Stimulated activated CD4-positive, alpha-beta T cell treated with anti-CD3 and anti-CD28 coated beads, Interleukin-1b, Interleukin-23, amount 100 ng/mL, for 24 hours (primary cell): Measurements from ENCODE around the gene AKAP6.
"Not testable (repeated sequence)": the region's sequence is repeated elsewhere in the genome, so short reads cannot be mapped to it uniquely, and the experiment has no call there.

Source experiments
- DNase-seq, 4 experiments: peaks; one replicate each; pipeline ENCODE4 v3.0.0-alpha.2; 2020; ENCODE audit warnings: low read depth in 4 of 4, low spot score in 1 of 4

AKAP6 gene

GRCh38 chr14:32368107-32368506, 39.0 kb downstream of the AKAP6 start:
- no peak for DNase-seq

GRCh38 chr14:32370714-32371113, 41.6 kb downstream of the AKAP6 start:
- no peak for DNase-seq

- no peak for DNase-seq
Measured at GRCh38 chr14:32372154-32372553, 43.1 kb downstream of the AKAP6 start.

- not testable (repeated sequence) for DNase-seq
Measured at GRCh38 chr14:32373174-32373573, 44.1 kb downstream of the AKAP6 start.

GRCh38 chr14:32374155-32374554, 45.1 kb downstream of the AKAP6 start:
- no peak for DNase-seq

GRCh38 chr14:32375663-32376062, 46.6 kb downstream of the AKAP6 start:
- no peak for DNase-seq

GRCh38 chr14:32377046-32377646, 48.0 kb downstream of the AKAP6 start:
- no peak for DNase-seq

GRCh38 chr14:32378284-32378683, 49.2 kb downstream of the AKAP6 start:
- DNase-seq, result no peak

GRCh38 chr14:32379447-32379846, 50.3 kb downstream of the AKAP6 start:
- DNase-seq, result no peak

- no peak for DNase-seq
Measured at GRCh38 chr14:32381869-32382268, 52.8 kb downstream of the AKAP6 start.

- DNase-seq, result no peak
Measured at GRCh38 chr14:32382704-32383103, 53.6 kb downstream of the AKAP6 start.

- DNase-seq, result no peak
Measured at GRCh38 chr14:32383364-32384009, 54.4 kb downstream of the AKAP6 start.

- DNase-seq, result no peak
Measured at GRCh38 chr14:32384464-32384863, 55.4 kb downstream of the AKAP6 start.

GRCh38 chr14:32387295-32387694, 58.2 kb downstream of the AKAP6 start:
- not testable (repeated sequence) for DNase-seq

GRCh38 chr14:32393119-32393518, 64.0 kb downstream of the AKAP6 start:
- no peak for DNase-seq

- DNase-seq, result no peak
Measured at GRCh38 chr14:32394038-32394437, 64.9 kb downstream of the AKAP6 start.

- DNase-seq, result no peak
Measured at GRCh38 chr14:32396885-32397284, 67.8 kb downstream of the AKAP6 start.

GRCh38 chr14:32397861-32398640, 69.0 kb downstream of the AKAP6 start:
- DNase-seq, result no peak

- DNase-seq, result no peak
Measured at GRCh38 chr14:32399920-32400319, 70.8 kb downstream of the AKAP6 start.

- DNase-seq, result no peak
Measured at GRCh38 chr14:32400480-32400879, 71.4 kb downstream of the AKAP6 start.

- no peak for DNase-seq
Measured at GRCh38 chr14:32403021-32403420, 73.9 kb downstream of the AKAP6 start.

GRCh38 chr14:32403688-32404087, 74.6 kb downstream of the AKAP6 start:
- no peak for DNase-seq
